NCI-H345 treated with DMSO at 0.1 percent for 48 hours (cell line): ENCODE data around the gene DNAI4.
"Not testable (repeated sequence)": the region's sequence is repeated elsewhere in the genome, so short reads cannot be mapped to it uniquely, and the experiment has no call there.

Source experiments
- DNase-seq: peaks from one replicate; lab custom pipeline; 2025; ENCODE audit not compliant: unreplicated experiment; lab: John Stamatoyannopoulos, UW

The DNAI4 gene

GRCh38 chr1:66929999-66930822, 5.6 kb upstream of the DNAI4 start:
- peak; percentile 91 for DNase-seq

GRCh38 chr1:66929691-66929998, 5.0 kb upstream of the DNAI4 start:
- DNase-seq: no peak

GRCh38 chr1:66929146-66929688, 4.6 kb upstream of the DNAI4 start:
- no peak for DNase-seq

- DNase-seq: no peak
Observed at GRCh38 chr1:66927528-66927927, 2.9 kb upstream of the DNAI4 start.

GRCh38 chr1:66925944-66926343, 1.3 kb upstream of the DNAI4 start:
- no peak for DNase-seq

- DNase-seq: no peak
Observed at GRCh38 chr1:66925558-66925910, 878 bp upstream of the DNAI4 start.

- DNase-seq: no peak
Observed at GRCh38 chr1:66920543-66920942, 4.1 kb downstream of the DNAI4 start.

- no peak for DNase-seq
Observed at GRCh38 chr1:66919828-66920227, 4.8 kb downstream of the DNAI4 start.

GRCh38 chr1:66919063-66919462, 5.6 kb downstream of the DNAI4 start:
- DNase-seq: no peak

GRCh38 chr1:66917476-66917875, 7.2 kb downstream of the DNAI4 start:
- no peak for DNase-seq

- DNase-seq: no peak
Observed at GRCh38 chr1:66916320-66916719, 8.3 kb downstream of the DNAI4 start.

- not testable (repeated sequence) for DNase-seq
Observed at GRCh38 chr1:66915203-66915602, 9.5 kb downstream of the DNAI4 start.

GRCh38 chr1:66893712-66894111, 30.9 kb downstream of the DNAI4 start:
- no peak for DNase-seq

GRCh38 chr1:66890621-66891020, 34.0 kb downstream of the DNAI4 start:
- DNase-seq: no peak

GRCh38 chr1:66889030-66889429, 35.6 kb downstream of the DNAI4 start:
- DNase-seq: no peak

- DNase-seq: no peak
Observed at GRCh38 chr1:66876664-66877063, 48.0 kb downstream of the DNAI4 start.

- DNase-seq: no peak
Observed at GRCh38 chr1:66873111-66873510, 51.5 kb downstream of the DNAI4 start.

- DNase-seq: not testable (repeated sequence)
Observed at GRCh38 chr1:66872024-66872423, 52.6 kb downstream of the DNAI4 start.

- DNase-seq: no peak
Observed at GRCh38 chr1:66867501-66867900, 57.2 kb downstream of the DNAI4 start.

- no peak for DNase-seq
Observed at GRCh38 chr1:66860529-66860928, 64.1 kb downstream of the DNAI4 start.

- DNase-seq: no peak
Observed at GRCh38 chr1:66853379-66853778, 71.3 kb downstream of the DNAI4 start.

- DNase-seq: no peak
Observed at GRCh38 chr1:66852870-66853269, 71.8 kb downstream of the DNAI4 start.

- no peak for DNase-seq
Observed at GRCh38 chr1:66850989-66851388, 73.7 kb downstream of the DNAI4 start.
